Fibroblast of villous mesenchyme (primary cell): ENCODE data around the gene MICU1. TPM values are rescaled to one million over a fixed set of nuclear protein-coding genes. Genes with fewer than 3 reads are reported as not detected.
"Not testable (repeated sequence)": the region's sequence is repeated elsewhere in the genome, so short reads cannot be mapped to it uniquely, and the experiment has no call there.

Source experiments
- DNase-seq: peaks from one replicate; pipeline ENCODE4 v3.0.0-alpha.2; 2010; ENCODE audit warnings: low read depth
- H3K4me3 ChIP-seq: 2 replicates; pipeline ENCODE4 v1.5.1; 2011; ENCODE audit warnings: low read depth, mild to moderate bottlenecking, low read length
- total RNA-seq: library from RNA; depleted of rRNA; stranded (reverse); fragments of >200 nt; gene quantifications from 2 replicates; pipeline ENCODE4 v1.2.3, GENCODE V29; 2012
- TF ChIP-seq, protein P1 (sequence below): IDR thresholded peaks from 2 replicates; pipeline ENCODE4 v1.5.1; 2012; ENCODE audit warnings: low read depth, mild to moderate bottlenecking, low read length; ENCODE audit not compliant: insufficient read depth

MICU1 gene
- total RNA-seq, 1 donor: 44.0 TPM

GRCh38 chr10:72390764-72391163, 235.1 kb downstream of the MICU1 start:
- TF ChIP-seq, protein P1, sequence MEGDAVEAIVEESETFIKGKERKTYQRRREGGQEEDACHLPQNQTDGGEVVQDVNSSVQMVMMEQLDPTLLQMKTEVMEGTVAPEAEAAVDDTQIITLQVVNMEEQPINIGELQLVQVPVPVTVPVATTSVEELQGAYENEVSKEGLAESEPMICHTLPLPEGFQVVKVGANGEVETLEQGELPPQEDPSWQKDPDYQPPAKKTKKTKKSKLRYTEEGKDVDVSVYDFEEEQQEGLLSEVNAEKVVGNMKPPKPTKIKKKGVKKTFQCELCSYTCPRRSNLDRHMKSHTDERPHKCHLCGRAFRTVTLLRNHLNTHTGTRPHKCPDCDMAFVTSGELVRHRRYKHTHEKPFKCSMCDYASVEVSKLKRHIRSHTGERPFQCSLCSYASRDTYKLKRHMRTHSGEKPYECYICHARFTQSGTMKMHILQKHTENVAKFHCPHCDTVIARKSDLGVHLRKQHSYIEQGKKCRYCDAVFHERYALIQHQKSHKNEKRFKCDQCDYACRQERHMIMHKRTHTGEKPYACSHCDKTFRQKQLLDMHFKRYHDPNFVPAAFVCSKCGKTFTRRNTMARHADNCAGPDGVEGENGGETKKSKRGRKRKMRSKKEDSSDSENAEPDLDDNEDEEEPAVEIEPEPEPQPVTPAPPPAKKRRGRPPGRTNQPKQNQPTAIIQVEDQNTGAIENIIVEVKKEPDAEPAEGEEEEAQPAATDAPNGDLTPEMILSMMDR: no peak
- no peak overlapping the region for H3K4me3 ChIP-seq
- DNase-seq: no peak

DNA sequence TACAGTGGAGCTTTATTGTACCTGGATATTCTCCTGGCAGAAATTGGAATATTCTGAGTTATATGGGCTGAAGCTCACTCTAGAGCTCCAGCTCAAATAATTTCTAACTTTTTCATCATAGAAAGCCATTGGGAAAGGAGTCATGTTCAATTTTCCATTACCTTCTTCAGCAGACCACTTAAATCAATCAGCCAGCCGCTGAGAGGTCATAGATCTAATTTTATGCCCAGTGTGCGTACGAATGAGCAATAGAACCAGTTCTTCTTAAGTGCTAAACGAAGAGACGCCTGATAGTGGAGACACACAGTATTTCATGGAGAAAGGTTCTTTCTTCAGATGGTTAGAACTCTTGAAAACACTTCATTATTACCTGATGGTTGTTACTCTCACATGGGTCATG, 236.2 kb downstream of the MICU1 start:
- TF ChIP-seq, protein P1: no peak
- DNase-seq: no peak
- H3K4me3 ChIP-seq: no peak overlapping the region

DNA sequence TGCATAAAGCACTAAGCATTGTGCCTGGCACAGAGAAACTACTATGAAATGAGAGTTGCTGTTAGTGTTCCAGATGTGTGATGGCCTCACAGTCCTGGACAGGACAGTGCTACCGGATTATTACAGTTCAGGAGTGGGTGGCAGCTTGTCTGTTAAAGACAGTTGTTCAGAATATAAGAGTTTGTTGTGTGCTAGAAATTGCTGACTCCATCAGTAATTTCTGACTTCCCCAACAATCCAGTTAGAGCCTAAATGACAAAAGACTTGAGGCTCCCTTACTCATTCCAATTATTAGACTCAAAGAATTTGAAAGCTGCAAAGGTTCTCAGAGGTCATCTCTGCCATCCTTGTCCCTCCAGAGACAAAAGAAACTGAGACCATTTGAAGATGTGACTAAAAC, 236.9 kb downstream of the MICU1 start:
- DNase-seq: no peak
- TF ChIP-seq, protein P1: no peak
- no peak overlapping the region for H3K4me3 ChIP-seq

DNA sequence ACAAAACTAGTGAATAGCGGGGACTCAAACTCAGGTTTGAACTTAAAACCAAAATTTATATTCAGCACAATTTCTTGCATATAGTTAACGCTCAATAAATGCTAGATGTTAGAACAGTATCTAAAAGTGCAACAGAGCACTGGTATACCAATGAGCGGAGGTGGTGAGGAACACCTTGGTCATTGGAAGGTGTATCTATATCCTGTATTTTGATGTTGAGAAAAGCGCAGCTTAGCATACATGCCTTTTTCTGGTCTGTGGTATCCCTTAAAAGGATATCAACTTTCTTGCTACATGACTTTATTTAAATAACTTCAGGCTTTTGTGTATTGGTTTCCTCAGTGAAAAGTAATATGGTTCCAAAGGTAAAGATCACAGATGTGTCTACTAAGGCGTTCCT, 237.8 kb downstream of the MICU1 start:
- no peak overlapping the region for H3K4me3 ChIP-seq
- no peak for DNase-seq
- TF ChIP-seq, protein P1: no peak

GRCh38 chr10:72386916-72387586, 238.8 kb downstream of the MICU1 start:
- H3K4me3 ChIP-seq: no peak overlapping the region
- TF ChIP-seq, protein P1: no peak
- peak; percentile 22 for DNase-seq

DNA sequence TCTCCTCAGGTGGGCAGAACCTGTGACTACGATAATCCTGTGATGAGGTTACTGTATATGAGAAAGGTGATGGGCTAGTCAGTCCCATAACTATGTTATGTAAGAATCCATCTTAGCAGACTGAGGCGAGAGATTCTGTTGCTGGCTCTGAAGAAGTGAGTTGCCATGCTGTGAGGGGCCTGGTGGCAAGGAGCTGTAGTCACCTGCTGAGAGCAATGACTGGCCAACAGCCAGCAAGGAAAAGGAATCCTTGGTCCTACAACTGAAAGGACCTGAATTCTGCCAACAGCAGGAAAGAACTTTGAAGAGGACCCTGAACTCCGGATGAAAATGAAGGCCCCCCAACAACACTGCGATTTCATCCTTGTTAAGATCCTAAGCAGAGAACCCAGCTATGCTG, 240.2 kb downstream of the MICU1 start:
- TF ChIP-seq, protein P1: no peak
- no peak overlapping the region for H3K4me3 ChIP-seq
- DNase-seq: no peak

DNA sequence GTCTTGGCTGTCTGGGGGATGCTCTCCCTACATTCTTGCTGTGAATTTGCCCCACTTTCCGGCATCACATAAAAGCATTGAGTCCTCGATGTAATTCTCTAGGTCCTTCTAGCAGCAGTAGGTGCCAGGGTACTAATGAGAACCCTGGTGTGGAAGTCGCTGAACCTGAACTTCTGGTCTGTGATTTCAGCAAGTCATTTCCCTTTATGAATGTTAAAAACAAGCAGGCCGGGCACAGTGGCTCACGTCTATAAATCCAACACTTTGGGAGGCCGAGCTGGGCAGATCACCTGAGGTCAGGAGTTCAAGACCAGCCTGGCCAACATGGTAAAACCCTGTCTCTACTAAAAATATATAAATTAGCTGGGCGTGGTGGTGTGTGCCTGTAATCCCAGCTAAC, 240.9 kb downstream of the MICU1 start:
- H3K4me3 ChIP-seq, DNase-seq: not testable (repeated sequence)
